Esophagus (tissue), 2 donors: Measurements from ENCODE around the gene RAB40B. TPM values are rescaled to one million over a fixed set of nuclear protein-coding genes. Genes with fewer than 3 reads are reported as not detected.

ENCODE experiments used
- H3K27ac ChIP-seq, 2 donors: one replicate each; pipeline ENCODE4 v1.5.1; 2013; ENCODE audit warnings: low read depth in 2 of 2, mild to moderate bottlenecking in 2 of 2, inconsistent platforms in 1 of 2, low read length in 1 of 2, moderate library complexity in 1 of 2
- H3K27me3 ChIP-seq, 2 donors: one replicate each; pipeline ENCODE4 v1.6.1; 2013; ENCODE audit warnings: low read length in 2 of 2, control low read depth in 1 of 2, mild to moderate bottlenecking in 1 of 2; ENCODE audit not compliant: insufficient read depth in 2 of 2, control insufficient read depth in 1 of 2
- H3K36me3 ChIP-seq, 2 donors: one replicate each; pipeline ENCODE4 v1.6.1; 2013; ENCODE audit warnings: low read length in 1 of 2; ENCODE audit not compliant: control insufficient read depth in 2 of 2, insufficient read depth in 2 of 2
- H3K4me1 ChIP-seq, 2 donors: one replicate each; pipeline ENCODE4 v1.6.1; 2013; ENCODE audit warnings: low read length in 1 of 2; ENCODE audit not compliant: control insufficient read depth in 2 of 2, insufficient read depth in 2 of 2
- H3K4me3 ChIP-seq, 2 donors: one replicate each; pipeline ENCODE4 v1.5.1; 2013; ENCODE audit warnings: low read length in 2 of 2, mild to moderate bottlenecking in 2 of 2, low read depth in 1 of 2, moderate library complexity in 1 of 2
- H3K9me3 ChIP-seq, 2 donors: one replicate each; pipeline ENCODE4 v1.6.1; 2013; ENCODE audit warnings: mild to moderate bottlenecking in 2 of 2, low read depth in 1 of 2, low read length in 1 of 2, moderate library complexity in 1 of 2; ENCODE audit not compliant: control insufficient read depth in 2 of 2, insufficient read depth in 1 of 2
- WGBS, 2 donors: extraction: QIAGEN DNeasy Blood & Tissue Kit; methylation state at CpG; one replicate each; pipeline ENCODE4 v1.1.7; 2013; 5-methylcytosine and 5-hydroxymethylcytosine counted together
- polyA plus RNA-seq, 2 donors: library from polyadenylated mRNA; stranded (reverse); fragments of 200-250 nt; gene quantifications; one replicate each; pipeline ENCODE4 v1.2.3, GENCODE V29; 2013
- donor health status: healthy with polysubstance abuse.
- donor health status: Bipolar disorder and iron deficiency.

The RAB40B gene
- polyA plus RNA-seq, 2 donors = 9.3 to 9.7 TPM

GRCh38 chr17:82692268-82692667 lies 6.2 kb downstream of the RAB40B start:
- peaks cover 0 to 3% of the 10 kb centered on the region in 2 donors for H3K36me3 ChIP-seq
- 85 to 90% methylated on average over 15 to 16 of the region's 16 CpGs for WGBS, 2 donors
- no peaks in the 10 kb centered on the region for H3K27me3 ChIP-seq
- H3K4me1 ChIP-seq = peaks cover 6% of the 10 kb centered on the region in 2 donors
- no peaks in the 10 kb centered on the region for H3K9me3 ChIP-seq
- H3K4me3 ChIP-seq = no peak overlapping the region
- no peak overlapping the region for H3K27ac ChIP-seq

- H3K4me1 ChIP-seq = peaks cover under 1% of the 10 kb centered on the region in 2 donors
- peaks cover 0 to 3% of the 10 kb centered on the region in 2 donors for H3K36me3 ChIP-seq
- WGBS, 2 donors = 88 to 91% methylated on average over 11 to 14 of the region's 17 CpGs
- no peak overlapping the region for H3K4me3 ChIP-seq
- no peak overlapping the region for H3K27ac ChIP-seq
- no peaks in the 10 kb centered on the region for H3K27me3 ChIP-seq
- no peaks in the 10 kb centered on the region for H3K9me3 ChIP-seq
Observed at GRCh38 chr17:82691714-82692113, 6.8 kb downstream of the RAB40B start.

GRCh38 chr17:82690786-82691489 lies 7.6 kb downstream of the RAB40B start:
- 74 to 81% methylated on average over 18 of the region's 18 CpGs for WGBS, 2 donors
- Histone ChIP-seq H3K27me3 (no peaks in the 10 kb centered on the region), H3K4me3 (no peak overlapping the region), H3K27ac (no peak overlapping the region), H3K9me3 (no peaks in the 10 kb centered on the region), H3K4me1 (no peaks in the 10 kb centered on the region), H3K36me3 (peaks cover 0 to 3% of the 10 kb centered on the region in 2 donors)

DNA sequence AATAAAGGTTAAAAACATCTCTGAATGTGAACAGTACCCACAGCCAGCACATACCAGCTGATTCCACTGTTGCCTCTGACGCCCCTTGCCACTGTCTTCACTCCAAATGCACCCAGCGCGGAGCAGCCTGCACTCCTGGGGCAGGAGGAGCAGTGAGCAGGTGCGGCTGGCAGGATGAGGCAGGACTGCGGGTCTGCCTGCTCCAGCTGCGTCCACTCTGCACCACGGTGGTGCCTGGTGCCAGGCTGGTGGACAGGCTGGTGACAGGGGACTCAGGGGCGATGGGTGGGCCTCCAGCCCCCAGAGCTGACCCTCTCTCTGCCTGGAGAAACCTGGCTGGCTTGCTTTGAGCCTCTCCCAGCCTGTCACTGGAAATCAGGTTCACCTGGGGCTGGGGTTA lies 9.4 kb downstream of the RAB40B start:
- Histone ChIP-seq H3K27me3 (no peaks in the 10 kb centered on the region), H3K9me3 (no peaks in the 10 kb centered on the region), H3K4me3 (no peak overlapping the region), H3K36me3 (peaks cover 3% of the 10 kb centered on the region in 2 donors), H3K27ac (no peak overlapping the region), H3K4me1 (no peaks in the 10 kb centered on the region)
- 87 to 88% methylated on average over 8 of the region's 8 CpGs for WGBS, 2 donors

DNA sequence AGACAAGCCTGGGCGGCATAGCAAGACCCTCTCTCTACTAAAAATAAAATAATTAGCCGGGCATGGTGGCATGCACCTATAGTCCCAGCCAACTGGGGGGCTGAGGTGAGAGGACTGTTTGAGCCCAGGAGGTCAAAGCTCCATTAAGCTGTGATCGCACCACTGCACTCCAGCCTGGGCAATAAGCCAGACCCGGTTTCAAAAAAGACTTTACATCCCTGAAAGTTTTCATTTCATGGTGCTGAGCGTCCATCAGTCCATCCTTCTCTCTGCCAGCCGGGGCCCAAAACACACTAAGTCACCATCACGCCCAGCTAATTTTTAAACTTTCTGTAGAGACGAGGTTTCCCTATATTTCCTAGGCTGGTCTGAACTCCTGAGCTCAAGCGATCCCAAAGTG lies 10.6 kb downstream of the RAB40B start:
- no peak overlapping the region for H3K4me3 ChIP-seq
- H3K27me3 ChIP-seq = no peaks in the 10 kb centered on the region
- H3K27ac ChIP-seq = no peak overlapping the region
- peaks cover 3% of the 10 kb centered on the region in 2 donors for H3K36me3 ChIP-seq
- no peaks in the 10 kb centered on the region for H3K4me1 ChIP-seq
- no peaks in the 10 kb centered on the region for H3K9me3 ChIP-seq
- 87 to 95% methylated on average over 9 of the region's 9 CpGs for WGBS, 2 donors

- H3K27ac ChIP-seq = no peak overlapping the region
- no peaks in the 10 kb centered on the region for H3K9me3 ChIP-seq
- 53 to 66% methylated on average over 10 of the region's 10 CpGs for WGBS, 2 donors
- H3K4me3 ChIP-seq = no peak overlapping the region
- no peaks in the 10 kb centered on the region for H3K4me1 ChIP-seq
- no peaks in the 10 kb centered on the region for H3K27me3 ChIP-seq
- H3K36me3 ChIP-seq = peaks cover 3% of the 10 kb centered on the region in 2 donors
Observed at GRCh38 chr17:82687375-82687861, 11.1 kb downstream of the RAB40B start.

DNA sequence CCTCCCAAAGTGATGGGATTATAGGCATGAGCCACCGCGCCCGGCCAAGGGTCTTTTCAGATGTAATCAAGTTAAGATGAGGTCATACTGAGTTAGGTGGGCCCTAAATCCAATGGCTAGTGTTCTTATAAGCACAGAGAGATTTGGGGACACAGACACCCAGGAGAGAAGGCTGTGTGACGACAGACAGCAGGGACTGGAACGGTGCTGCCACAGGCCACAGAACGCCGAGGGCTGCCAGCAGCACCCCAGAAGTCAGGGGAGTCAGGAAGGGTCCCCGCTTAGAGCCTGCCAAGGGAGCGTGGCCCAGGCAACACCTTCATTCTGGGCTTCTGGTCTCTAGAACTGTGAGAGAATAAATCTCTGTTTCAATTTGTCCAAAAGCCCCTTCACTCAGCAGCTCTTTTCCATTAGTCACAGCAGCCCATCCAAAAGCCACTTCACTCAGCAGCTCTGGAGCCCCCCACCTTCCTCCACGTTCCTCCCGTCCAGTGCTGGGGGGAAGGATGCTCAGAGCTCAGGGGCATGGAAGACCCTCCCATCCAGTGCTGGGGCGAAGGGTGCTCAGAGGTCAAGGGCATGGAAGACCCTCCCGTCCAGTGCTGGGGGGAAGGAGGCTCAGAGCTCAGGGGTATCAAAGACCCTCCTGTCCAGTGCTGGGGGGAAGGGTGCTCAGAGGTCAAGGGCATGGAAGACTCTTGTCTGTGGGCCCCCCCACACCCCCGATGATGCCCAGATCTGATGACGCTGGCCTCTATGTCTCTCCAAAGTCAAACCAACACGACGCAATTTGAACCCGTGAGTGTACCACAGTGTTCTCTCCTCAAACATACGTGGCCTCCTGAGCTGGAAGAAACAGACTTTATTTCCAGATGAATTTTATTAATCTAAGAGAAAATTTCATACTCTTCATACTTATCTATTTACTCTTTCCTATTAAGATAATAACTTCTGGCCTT lies 11.9 kb downstream of the RAB40B start:
- Histone ChIP-seq H3K4me3 (no peak overlapping the region), H3K27ac (no peak overlapping the region), H3K27me3 (no peaks in the 10 kb centered on the region), H3K9me3 (no peaks in the 10 kb centered on the region), H3K36me3 (peaks cover 3% of the 10 kb centered on the region in 2 donors), H3K4me1 (no peaks in the 10 kb centered on the region)
- WGBS, 2 donors = 87 to 91% methylated on average over 19 of the region's 19 CpGs

GRCh38 chr17:82685291-82685690 lies 13.2 kb downstream of the RAB40B start:
- Histone ChIP-seq H3K27ac (no peak overlapping the region), H3K4me3 (no peak overlapping the region), H3K9me3 (no peaks in the 10 kb centered on the region), H3K4me1 (no peaks in the 10 kb centered on the region), H3K36me3 (peaks cover 3% of the 10 kb centered on the region in 2 donors), H3K27me3 (no peaks in the 10 kb centered on the region)
- 92 to 96% methylated on average over 12 of the region's 12 CpGs for WGBS, 2 donors

GRCh38 chr17:82684228-82684841 lies 14.2 kb downstream of the RAB40B start:
- no peaks in the 10 kb centered on the region for H3K27me3 ChIP-seq
- peaks cover 0 to 3% of the 10 kb centered on the region in 2 donors for H3K36me3 ChIP-seq
- no peak overlapping the region for H3K27ac ChIP-seq
- 70 to 76% methylated on average over 13 of the region's 13 CpGs for WGBS, 2 donors
- no peaks in the 10 kb centered on the region for H3K4me1 ChIP-seq
- no peak overlapping the region for H3K4me3 ChIP-seq
- no peaks in the 10 kb centered on the region for H3K9me3 ChIP-seq
